Stomach (tissue), 4 donors: Measurements from ENCODE around the gene GOT2.
A peak's percentile ranks its signal among the peaks of the same experiment; 100 is the strongest.

Source experiments
- POLR2A ChIP-seq, 4 donors: fragments of 450-650 bp; IDR thresholded peaks; one replicate each; pipeline ENCODE4 v1.6.1; 2016; ENCODE audit warnings: antibody characterized with exemption in 4 of 4, control low read depth in 2 of 4, mild to moderate bottlenecking in 1 of 4, moderate library complexity in 1 of 4
- TF ChIP-seq, protein P1 (sequence below), 7 experiments: fragments of 450-650 bp in 4 of 7; fragments of 200-600 bp in 3 of 7; sonication (generic) in 3 of 7; IDR thresholded peaks; one replicate each; pipeline ENCODE4 v1.5.1; 2016 to 2019; ENCODE audit warnings: antibody characterized with exemption in 7 of 7, control low read depth in 2 of 7, mild to moderate bottlenecking in 1 of 7

DNA sequence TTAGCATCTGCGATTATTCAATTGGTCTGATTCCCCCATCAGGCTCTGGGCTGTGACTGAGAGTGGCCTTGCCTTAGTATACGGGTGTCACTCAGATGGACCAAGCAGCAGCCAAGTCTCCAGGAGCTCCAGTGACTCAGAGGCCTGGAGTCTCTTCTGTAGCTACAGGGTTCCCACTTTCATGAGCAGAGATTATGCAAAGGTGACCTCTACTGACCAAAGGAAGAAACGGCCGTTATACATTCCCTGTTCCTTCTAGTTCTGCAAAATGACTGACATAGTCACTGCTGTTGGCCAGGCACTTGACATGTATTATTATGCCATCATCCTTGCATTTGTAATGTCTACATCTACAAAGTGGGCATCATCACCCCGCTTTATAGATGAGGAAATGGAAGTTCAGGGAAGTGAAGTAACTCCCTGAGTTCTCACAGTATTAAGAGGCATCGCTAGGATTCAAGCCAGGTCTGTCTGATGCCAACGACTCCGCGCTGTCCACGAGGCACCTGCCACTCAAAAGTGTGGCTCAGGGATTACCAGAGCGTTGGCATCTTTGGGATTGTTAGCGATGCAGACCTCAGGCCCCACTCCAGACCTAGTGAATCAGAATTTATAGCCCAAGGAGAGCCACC, 72.8 kb downstream of the GOT2 start:
- TF ChIP-seq, protein P1, sequence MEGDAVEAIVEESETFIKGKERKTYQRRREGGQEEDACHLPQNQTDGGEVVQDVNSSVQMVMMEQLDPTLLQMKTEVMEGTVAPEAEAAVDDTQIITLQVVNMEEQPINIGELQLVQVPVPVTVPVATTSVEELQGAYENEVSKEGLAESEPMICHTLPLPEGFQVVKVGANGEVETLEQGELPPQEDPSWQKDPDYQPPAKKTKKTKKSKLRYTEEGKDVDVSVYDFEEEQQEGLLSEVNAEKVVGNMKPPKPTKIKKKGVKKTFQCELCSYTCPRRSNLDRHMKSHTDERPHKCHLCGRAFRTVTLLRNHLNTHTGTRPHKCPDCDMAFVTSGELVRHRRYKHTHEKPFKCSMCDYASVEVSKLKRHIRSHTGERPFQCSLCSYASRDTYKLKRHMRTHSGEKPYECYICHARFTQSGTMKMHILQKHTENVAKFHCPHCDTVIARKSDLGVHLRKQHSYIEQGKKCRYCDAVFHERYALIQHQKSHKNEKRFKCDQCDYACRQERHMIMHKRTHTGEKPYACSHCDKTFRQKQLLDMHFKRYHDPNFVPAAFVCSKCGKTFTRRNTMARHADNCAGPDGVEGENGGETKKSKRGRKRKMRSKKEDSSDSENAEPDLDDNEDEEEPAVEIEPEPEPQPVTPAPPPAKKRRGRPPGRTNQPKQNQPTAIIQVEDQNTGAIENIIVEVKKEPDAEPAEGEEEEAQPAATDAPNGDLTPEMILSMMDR (IDR thresholded peaks at IDR 0.05): peak in 4 of 7 experiments; percentile 8 to 38 (median 29)
- no peak for TF ChIP-seq POLR2A (IDR thresholded peaks at IDR 0.05)
